SK-N-SH (cell line): ENCODE measurements around the gene DYNC2LI1. TPM values are rescaled to one million over a fixed set of nuclear protein-coding genes. Genes with fewer than 3 reads are reported as not detected.

Experiments used
- CTCF ChIA-PET: fragments of 300-600, 350-600 bp; formaldehyde crosslinking; extraction: SDS; loops from one replicate; lab custom pipeline; 2021; lab: Yijun Ruan, JAX
- POLR2A ChIA-PET: fragments of 350-600 bp; sonication (Branson Sonifier 250); formaldehyde crosslinking; extraction: SDS; loops from one replicate; lab custom pipeline; 2020; ENCODE audit warnings: antibody characterized with exemption, inconsistent platforms; lab: Yijun Ruan, JAX
- DNase-seq: peaks from one replicate; pipeline ENCODE4 v3.0.0; 2012
- H2AFZ ChIP-seq: fragments of 200-600 bp; sonication (generic); 2 replicates; pipeline ENCODE4 v1.8.1; 2016; ENCODE audit warnings: antibody characterized with exemption, mild to moderate bottlenecking, low read depth
- H3F3A ChIP-seq: fragments of 200-600 bp; sonication (generic); replicated peaks from 2 replicates; pipeline ENCODE3; 2016; ENCODE audit warnings: antibody characterized with exemption, mild to moderate bottlenecking; ENCODE audit not compliant: insufficient read depth
- H3K27ac ChIP-seq, 2 experiments: fragments of 200-500 bp in 1 of 2; fragments of 200-600 bp in 1 of 2; sonication (Bioruptor generic) in 1 of 2; sonication (generic), shearing (Covaris generic) in 1 of 2; 2 replicates each; pipeline versions ENCODE4 v1.5.1 to v1.6.1; 2014 to 2016; ENCODE audit warnings: low read depth in 2 of 2, inconsistent platforms in 1 of 2, low read length in 1 of 2, mild to moderate bottlenecking in 1 of 2, mixed read lengths in 1 of 2
- H3K27me3 ChIP-seq: fragments of 200-600 bp; sonication (generic), shearing (Covaris generic); 2 replicates; pipeline ENCODE4 v1.6.1; 2016; ENCODE audit warnings: mixed run types; ENCODE audit not compliant: insufficient read depth
- H3K36me3 ChIP-seq, 2 experiments: fragments of 200-500 bp in 1 of 2; fragments of 200-600 bp in 1 of 2; sonication (Bioruptor generic) in 1 of 2; sonication (generic) in 1 of 2; replicated peaks in 1 of 2; 2 replicates each; pipeline versions ENCODE3 to v1.5.1; 2014 to 2016; ENCODE audit warnings: low read length in 1 of 2, mild to moderate bottlenecking in 1 of 2; ENCODE audit not compliant: insufficient read depth in 2 of 2, control insufficient read depth in 1 of 2
- H3K4me1 ChIP-seq, 2 experiments: fragments of 200-500 bp in 1 of 2; fragments of 200-600 bp in 1 of 2; sonication (Bioruptor generic) in 1 of 2; sonication (generic), shearing (Covaris generic) in 1 of 2; 2 replicates each; pipeline versions ENCODE4 v1.5.1 to v1.6.1; 2014 to 2016; ENCODE audit warnings: low read depth in 1 of 2, low read length in 1 of 2, mixed run types in 1 of 2; ENCODE audit not compliant: insufficient read depth in 2 of 2, control insufficient read depth in 1 of 2
- H3K4me2 ChIP-seq: fragments of 200-600 bp; sonication (generic), shearing (Covaris generic); 2 replicates; pipeline ENCODE4 v1.6.1; 2017; ENCODE audit warnings: mixed run types
- H3K4me3 ChIP-seq, 2 experiments: fragments of 200-500 bp in 1 of 2; fragments of 200-600 bp in 1 of 2; sonication (Bioruptor generic) in 1 of 2; sonication (generic), shearing (Covaris generic) in 1 of 2; 2 replicates each; pipeline versions ENCODE4 v1.5.1 to v1.8.1; 2014 to 2016; ENCODE audit warnings: low read depth in 2 of 2, inconsistent platforms in 1 of 2, low read length in 1 of 2, mild to moderate bottlenecking in 1 of 2, mixed read lengths in 1 of 2, moderate library complexity in 1 of 2
- H3K79me2 ChIP-seq: fragments of 200-600 bp; sonication (generic); 2 replicates; pipeline ENCODE4 v1.8.1; 2017; ENCODE audit warnings: mild to moderate bottlenecking; ENCODE audit not compliant: insufficient read depth
- H3K9ac ChIP-seq: fragments of 200-600 bp; sonication (generic); 2 replicates; pipeline ENCODE4 v1.6.1; 2017; ENCODE audit warnings: mixed run types
- H3K9me2 ChIP-seq: fragments of 200-600 bp; sonication (generic); 2 replicates; pipeline ENCODE4 v1.6.1; 2017; ENCODE audit warnings: mixed run types
- H3K9me3 ChIP-seq: fragments of 200-600 bp; sonication (generic); 2 replicates; pipeline ENCODE4 v1.6.1; 2017; ENCODE audit warnings: mixed run types, mild to moderate bottlenecking, moderate library complexity
- H4K20me1 ChIP-seq: fragments of 200-600 bp; sonication (generic); 2 replicates; pipeline ENCODE4 v1.6.1; 2017; ENCODE audit warnings: mild to moderate bottlenecking, mixed run types; ENCODE audit not compliant: insufficient read depth
- EZH2phosphoT487 ChIP-seq: fragments of 200-600 bp; sonication (generic); IDR thresholded peaks from 2 replicates; pipeline ENCODE4 v1.6.1; 2017; ENCODE audit warnings: low read depth, mixed run types, mild to moderate bottlenecking, antibody characterized with exemption, moderate library complexity, borderline replicate concordance
- GATA2 ChIP-seq: sonication (generic); formaldehyde crosslinking; IDR thresholded peaks from 2 replicates; pipeline ENCODE4 v1.5.0; 2020; ENCODE audit warnings: mild to moderate bottlenecking, missing genetic modification reagents
- MEF2A ChIP-seq: IDR thresholded peaks from 2 replicates; pipeline ENCODE4 v1.4.0; 2012; ENCODE audit warnings: low read depth, borderline replicate concordance
- POLR2AphosphoS5 ChIP-seq: IDR thresholded peaks from 2 replicates; pipeline ENCODE4 v1.6.1; 2012; ENCODE audit warnings: low read depth, low read length
- RCOR1 ChIP-seq: fragments of 150-350 bp; IDR thresholded peaks from 2 replicates; pipeline ENCODE4 v1.6.1; 2017; ENCODE audit warnings: antibody characterized with exemption, low read length
- REST ChIP-seq: IDR thresholded peaks from 2 replicates; pipeline ENCODE4 v1.6.1; 2012; ENCODE audit warnings: mild to moderate bottlenecking, low read depth, low read length, moderate library complexity
- RXRA ChIP-seq: IDR thresholded peaks from 2 replicates; pipeline ENCODE4 v1.4.0; 2012; ENCODE audit warnings: low read depth, mild to moderate bottlenecking, borderline replicate concordance
- SIN3A ChIP-seq: IDR thresholded peaks from 2 replicates; pipeline ENCODE4 v1.6.1; 2012; ENCODE audit warnings: low read depth, mild to moderate bottlenecking, low read length, moderate library complexity, borderline replicate concordance
- TCF12 ChIP-seq: IDR thresholded peaks from 2 replicates; pipeline ENCODE4 v1.4.0; 2012
- TEAD4 ChIP-seq: IDR thresholded peaks from 2 replicates; pipeline ENCODE4 v1.4.0; 2012; ENCODE audit warnings: mild to moderate bottlenecking, borderline replicate concordance; ENCODE audit not compliant: insufficient read depth
- USF1 ChIP-seq: IDR thresholded peaks from 2 replicates; pipeline ENCODE4 v1.4.0; 2012; ENCODE audit warnings: low read depth, borderline replicate concordance
- WGBS: methylation state at CpG from one replicate; pipeline ENCODE4 v1.1.6; 2017; ENCODE audit warnings: low lambda C conversion rate; 5-methylcytosine and 5-hydroxymethylcytosine counted together
- polyA plus RNA-seq, 3 experiments: library from polyadenylated mRNA; depleted of rRNA; stranded (reverse); fragments of >200 nt; gene quantifications; 2 replicates each; pipeline ENCODE4 v1.2.3, GENCODE V29; 2012
- TF ChIP-seq, protein P1 (sequence below): IDR thresholded peaks from 2 replicates; pipeline ENCODE4 v1.4.0; 2012; ENCODE audit warnings: low read depth, borderline replicate concordance
- TF ChIP-seq, protein P2 (sequence below): fragments of 150-350 bp; IDR thresholded peaks from 2 replicates; pipeline ENCODE4 v1.6.1; 2016; ENCODE audit warnings: mild to moderate bottlenecking, low read depth, low read length
- TF ChIP-seq, protein P3 (sequence below): IDR thresholded peaks from 2 replicates; pipeline ENCODE4 v1.4.0; 2012; ENCODE audit warnings: low read depth
- TF ChIP-seq, protein P4 (sequence below): IDR thresholded peaks from 2 replicates; pipeline ENCODE4; 2012

Gene DYNC2LI1
- polyA plus RNA-seq, 1 of the 3 experiments (the other 2 are of a cell fraction) = 20.4 TPM

GRCh38 chr2:43727634-43728014 is 46.2 kb upstream of the DYNC2LI1 start:
- H3K27me3 ChIP-seq = no peaks in the 10 kb centered on the region
- H3K79me2 ChIP-seq = no peaks in the 10 kb centered on the region
- no peaks in the 10 kb centered on the region for H3K9me3 ChIP-seq
- WGBS = 100% methylated on average over 2 of the region's 2 CpGs
- no peak overlapping the region for H3K4me2 ChIP-seq
- no peak overlapping the region for H3K4me3 ChIP-seq
- ChIA-PET POLR2A (no interaction called here), CTCF (no interaction called here)
- no peak for DNase-seq
- no peaks in the 10 kb centered on the region for H3K9me2 ChIP-seq
- H3K9ac ChIP-seq = no peak overlapping the region
- no peaks in the 10 kb centered on the region for H3K36me3 ChIP-seq
- H3K27ac ChIP-seq = no peak overlapping the region
- H2AFZ ChIP-seq = no peak overlapping the region
- H3F3A ChIP-seq = no peaks in the 10 kb centered on the region
- peaks cover 3 to 5% of the 10 kb centered on the region in 2 experiments; a peak in 2 of 4 replicates for H3K4me1 ChIP-seq
- H4K20me1 ChIP-seq = no peaks in the 10 kb centered on the region
- no peak for TF ChIP-seq RXRA
- TF ChIP-seq POLR2AphosphoS5 = no peak
- TF ChIP-seq USF1 = no peak
- no peak for TF ChIP-seq REST
- TF ChIP-seq EZH2phosphoT487 = no peak
- TF ChIP-seq SIN3A = no peak
- TF ChIP-seq, protein P1, sequence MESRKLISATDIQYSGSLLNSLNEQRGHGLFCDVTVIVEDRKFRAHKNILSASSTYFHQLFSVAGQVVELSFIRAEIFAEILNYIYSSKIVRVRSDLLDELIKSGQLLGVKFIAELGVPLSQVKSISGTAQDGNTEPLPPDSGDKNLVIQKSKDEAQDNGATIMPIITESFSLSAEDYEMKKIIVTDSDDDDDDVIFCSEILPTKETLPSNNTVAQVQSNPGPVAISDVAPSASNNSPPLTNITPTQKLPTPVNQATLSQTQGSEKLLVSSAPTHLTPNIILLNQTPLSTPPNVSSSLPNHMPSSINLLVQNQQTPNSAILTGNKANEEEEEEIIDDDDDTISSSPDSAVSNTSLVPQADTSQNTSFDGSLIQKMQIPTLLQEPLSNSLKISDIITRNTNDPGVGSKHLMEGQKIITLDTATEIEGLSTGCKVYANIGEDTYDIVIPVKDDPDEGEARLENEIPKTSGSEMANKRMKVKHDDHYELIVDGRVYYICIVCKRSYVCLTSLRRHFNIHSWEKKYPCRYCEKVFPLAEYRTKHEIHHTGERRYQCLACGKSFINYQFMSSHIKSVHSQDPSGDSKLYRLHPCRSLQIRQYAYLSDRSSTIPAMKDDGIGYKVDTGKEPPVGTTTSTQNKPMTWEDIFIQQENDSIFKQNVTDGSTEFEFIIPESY = no peak
- no peak for TF ChIP-seq TCF12
- TF ChIP-seq, protein P2, sequence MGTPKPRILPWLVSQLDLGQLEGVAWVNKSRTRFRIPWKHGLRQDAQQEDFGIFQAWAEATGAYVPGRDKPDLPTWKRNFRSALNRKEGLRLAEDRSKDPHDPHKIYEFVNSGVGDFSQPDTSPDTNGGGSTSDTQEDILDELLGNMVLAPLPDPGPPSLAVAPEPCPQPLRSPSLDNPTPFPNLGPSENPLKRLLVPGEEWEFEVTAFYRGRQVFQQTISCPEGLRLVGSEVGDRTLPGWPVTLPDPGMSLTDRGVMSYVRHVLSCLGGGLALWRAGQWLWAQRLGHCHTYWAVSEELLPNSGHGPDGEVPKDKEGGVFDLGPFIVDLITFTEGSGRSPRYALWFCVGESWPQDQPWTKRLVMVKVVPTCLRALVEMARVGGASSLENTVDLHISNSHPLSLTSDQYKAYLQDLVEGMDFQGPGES = no peak
- TF ChIP-seq MEF2A = no peak
- TF ChIP-seq, protein P3, sequence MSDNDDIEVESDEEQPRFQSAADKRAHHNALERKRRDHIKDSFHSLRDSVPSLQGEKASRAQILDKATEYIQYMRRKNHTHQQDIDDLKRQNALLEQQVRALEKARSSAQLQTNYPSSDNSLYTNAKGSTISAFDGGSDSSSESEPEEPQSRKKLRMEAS = no peak
- TF ChIP-seq GATA2 (CRISPR knock-in tag) = no peak
- no peak for TF ChIP-seq TEAD4
- TF ChIP-seq, protein P4, sequence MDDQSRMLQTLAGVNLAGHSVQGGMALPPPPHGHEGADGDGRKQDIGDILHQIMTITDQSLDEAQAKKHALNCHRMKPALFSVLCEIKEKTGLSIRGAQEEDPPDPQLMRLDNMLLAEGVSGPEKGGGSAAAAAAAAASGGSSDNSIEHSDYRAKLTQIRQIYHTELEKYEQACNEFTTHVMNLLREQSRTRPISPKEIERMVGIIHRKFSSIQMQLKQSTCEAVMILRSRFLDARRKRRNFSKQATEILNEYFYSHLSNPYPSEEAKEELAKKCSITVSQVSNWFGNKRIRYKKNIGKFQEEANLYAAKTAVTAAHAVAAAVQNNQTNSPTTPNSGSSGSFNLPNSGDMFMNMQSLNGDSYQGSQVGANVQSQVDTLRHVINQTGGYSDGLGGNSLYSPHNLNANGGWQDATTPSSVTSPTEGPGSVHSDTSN = no peak
- TF ChIP-seq RCOR1 = no peak
- TF ChIP-seq, all 33 proteins: peak for 0
